Mesenchymal stem cell (in vitro differentiated cells and primary cell): ENCODE measurements around the gene LYPD6.

Experiments used
- DNase-seq: peaks from one replicate; pipeline ENCODE4 v3.0.0-alpha.2; 2013
- H2AFZ ChIP-seq: one replicate; pipeline ENCODE4 v1.6.1; 2013; ENCODE audit warnings: low read depth, mild to moderate bottlenecking, control low read depth, inconsistent platforms, low read length, moderate library complexity
- H2AK5ac ChIP-seq: 2 replicates; pipeline ENCODE4 v1.6.1; 2013; ENCODE audit warnings: low read length, moderate library complexity, mild to moderate bottlenecking, inconsistent platforms; ENCODE audit not compliant: severe bottlenecking
- H2BK120ac ChIP-seq: one replicate; pipeline ENCODE4 v1.6.1; 2013; ENCODE audit warnings: low read depth, mild to moderate bottlenecking, inconsistent platforms, low read length, moderate library complexity
- H2BK12ac ChIP-seq, 2 experiments: one replicate each; pipeline ENCODE4 v1.6.1; 2013; ENCODE audit warnings: inconsistent platforms in 2 of 2, low read length in 2 of 2, mild to moderate bottlenecking in 2 of 2, moderate library complexity in 2 of 2, control low read depth in 1 of 2
- H2BK15ac ChIP-seq: one replicate; pipeline ENCODE4 v1.6.1; 2013; ENCODE audit warnings: mild to moderate bottlenecking, low read depth, inconsistent platforms; ENCODE audit not compliant: poor library complexity, severe bottlenecking
- H2BK5ac ChIP-seq: 2 replicates; pipeline ENCODE4 v1.6.1; 2013; ENCODE audit warnings: low read depth, mild to moderate bottlenecking, low read length, control low read depth, inconsistent platforms; ENCODE audit not compliant: poor library complexity, severe bottlenecking
- H3K14ac ChIP-seq, 2 experiments: one replicate each; pipeline ENCODE4 v1.6.1; 2013; ENCODE audit warnings: inconsistent platforms in 2 of 2, low read length in 2 of 2, control low read depth in 1 of 2, mild to moderate bottlenecking in 1 of 2, moderate library complexity in 1 of 2
- H3K18ac ChIP-seq, 2 experiments: one replicate each; pipeline ENCODE4 v1.6.1; 2013; ENCODE audit warnings: inconsistent platforms in 2 of 2, low read length in 2 of 2, control low read depth in 1 of 2, low read depth in 1 of 2, mild to moderate bottlenecking in 1 of 2
- H3K23ac ChIP-seq, 2 experiments: one replicate each; pipeline ENCODE4 v1.6.1; 2013; ENCODE audit warnings: inconsistent platforms in 2 of 2, low read length in 2 of 2, mild to moderate bottlenecking in 2 of 2, moderate library complexity in 2 of 2, control low read depth in 1 of 2
- H3K27ac ChIP-seq: 2 replicates; pipeline ENCODE4 v1.5.1; 2013; ENCODE audit warnings: mild to moderate bottlenecking, moderate library complexity, low read length, control low read depth, inconsistent platforms; ENCODE audit not compliant: poor library complexity, severe bottlenecking
- H3K27me3 ChIP-seq, 2 experiments: 2 replicates each; pipeline versions ENCODE4 v1.6.1 to v1.7.0; 2013; ENCODE audit warnings: low read length in 2 of 2, mild to moderate bottlenecking in 2 of 2, moderate library complexity in 2 of 2, control low read depth in 1 of 2, inconsistent platforms in 1 of 2; ENCODE audit not compliant: control insufficient read depth in 1 of 2, insufficient read depth in 1 of 2
- H3K36me3 ChIP-seq, 2 experiments: 2 replicates each; pipeline versions ENCODE4 v1.6.1 to v1.7.0; 2013; ENCODE audit warnings: low read length in 2 of 2, control low read depth in 1 of 2, inconsistent platforms in 1 of 2, low read depth in 1 of 2, mild to moderate bottlenecking in 1 of 2; ENCODE audit not compliant: insufficient read depth in 2 of 2, control insufficient read depth in 1 of 2
- H3K4ac ChIP-seq, 2 experiments: one replicate each; pipeline ENCODE4 v1.6.1; 2013; ENCODE audit warnings: inconsistent platforms in 2 of 2, low read length in 2 of 2, mild to moderate bottlenecking in 2 of 2, moderate library complexity in 2 of 2, control low read depth in 1 of 2, low read depth in 1 of 2
- H3K4me1 ChIP-seq: 2 replicates; pipeline ENCODE4 v1.6.1; 2013; ENCODE audit warnings: low read depth, low read length, control low read depth; ENCODE audit not compliant: control insufficient read depth, insufficient read depth
- H3K4me2 ChIP-seq: 2 replicates; pipeline ENCODE4 v1.6.1; 2013; ENCODE audit warnings: low read length, mild to moderate bottlenecking, inconsistent platforms; ENCODE audit not compliant: poor library complexity, severe bottlenecking
- H3K4me3 ChIP-seq, 2 experiments: 2 replicates each; pipeline versions ENCODE4 v1.5.1 to v1.7.0; 2013; ENCODE audit warnings: low read length in 2 of 2, mild to moderate bottlenecking in 2 of 2, control low read depth in 1 of 2, low read depth in 1 of 2; ENCODE audit not compliant: insufficient read depth in 1 of 2
- H3K79me1 ChIP-seq: replicated peaks from 2 replicates; pipeline ENCODE4 v1.6.1; 2013; ENCODE audit warnings: mild to moderate bottlenecking, control low read depth, low read length, inconsistent platforms; ENCODE audit not compliant: poor library complexity, severe bottlenecking
- H3K9ac ChIP-seq: 2 replicates; pipeline ENCODE4 v1.7.0; 2013; ENCODE audit warnings: mild to moderate bottlenecking, low read length, moderate library complexity
- H3K9me3 ChIP-seq: 2 replicates; pipeline ENCODE4 v1.7.0; 2013; ENCODE audit warnings: mild to moderate bottlenecking, low read length; ENCODE audit not compliant: control insufficient read depth
- H4K8ac ChIP-seq: one replicate; pipeline ENCODE4 v1.6.1; 2013; ENCODE audit warnings: inconsistent platforms, mild to moderate bottlenecking, low read length, moderate library complexity
- H4K91ac ChIP-seq: one replicate; pipeline ENCODE4 v1.6.1; 2013; ENCODE audit warnings: mild to moderate bottlenecking, low read length, inconsistent platforms
- WGBS: methylation state at CpG from one replicate; pipeline ENCODE4 v1.1.7; 2013; ENCODE audit warnings: mixed read lengths; 5-methylcytosine and 5-hydroxymethylcytosine counted together

Gene LYPD6

GRCh38 chr2:149443150-149443549 lies 112.8 kb downstream of the LYPD6 start:
- Histone ChIP-seq H3K23ac (no peak overlapping the region), H3K4me2 (no peak overlapping the region)

GRCh38 chr2:149446748-149447147 lies 116.4 kb downstream of the LYPD6 start:
- no peak overlapping the region for H3K4me3 ChIP-seq
- no peaks in the 10 kb centered on the region for H3K4me1 ChIP-seq
- H3K4me2 ChIP-seq, result no peak overlapping the region
- H2BK12ac ChIP-seq, result no peak overlapping the region
- DNase-seq, result no peak
- H3K18ac ChIP-seq, result no peak overlapping the region
- no peak overlapping the region for H2BK5ac ChIP-seq
- H4K8ac ChIP-seq, result no peak overlapping the region
- H3K9ac ChIP-seq, result no peak overlapping the region
- no peaks in the 10 kb centered on the region for H3K27me3 ChIP-seq
- H3K14ac ChIP-seq, result no peak overlapping the region
- no peak overlapping the region for H2BK15ac ChIP-seq
- H2AK5ac ChIP-seq, result no peak overlapping the region
- H3K23ac ChIP-seq, result no peak overlapping the region
- H3K36me3 ChIP-seq, result no peaks in the 10 kb centered on the region
- no peak overlapping the region for H2AFZ ChIP-seq
- WGBS, result 97% methylated on average over 3 of the region's 3 CpGs
- no peak overlapping the region for H2BK120ac ChIP-seq
- H3K27ac ChIP-seq, result no peak overlapping the region
- H3K4ac ChIP-seq, result no peak overlapping the region
- H3K9me3 ChIP-seq, result no peaks in the 10 kb centered on the region
- H4K91ac ChIP-seq, result no peak overlapping the region
- no peaks in the 10 kb centered on the region for H3K79me1 ChIP-seq

More at GRCh38 chr2:149443150-149443549, 112.8 kb downstream of the LYPD6 start:
- no peak overlapping the region for H4K91ac ChIP-seq
- no peak overlapping the region for H3K4me3 ChIP-seq
- no peak overlapping the region for H2BK120ac ChIP-seq
- no peak overlapping the region for H2BK5ac ChIP-seq
- H3K36me3 ChIP-seq, result no peaks in the 10 kb centered on the region
- H3K14ac ChIP-seq, result no peak overlapping the region
- H2AK5ac ChIP-seq, result no peak overlapping the region
- H2AFZ ChIP-seq, result no peak overlapping the region
- H3K18ac ChIP-seq, result no peak overlapping the region
- no peaks in the 10 kb centered on the region for H3K4me1 ChIP-seq
- no peak for DNase-seq
- no peak overlapping the region for H3K4ac ChIP-seq
- no peak overlapping the region for H3K9ac ChIP-seq
- no peaks in the 10 kb centered on the region for H3K27me3 ChIP-seq
- 60% methylated on average over 1 of the region's 2 CpGs for WGBS
- no peaks in the 10 kb centered on the region for H3K9me3 ChIP-seq
- H4K8ac ChIP-seq, result no peak overlapping the region
- H2BK12ac ChIP-seq, result no peak overlapping the region
- H3K27ac ChIP-seq, result no peak overlapping the region
- H3K79me1 ChIP-seq, result no peaks in the 10 kb centered on the region
- H2BK15ac ChIP-seq, result no peak overlapping the region

- Histone ChIP-seq H3K27ac (no peak overlapping the region), H2BK120ac (no peak overlapping the region), H3K4ac (no peak overlapping the region), H3K36me3 (no peaks in the 10 kb centered on the region), H4K8ac (no peak overlapping the region), H3K9ac (no peak overlapping the region), H2BK5ac (no peak overlapping the region), H3K4me3 (no peak overlapping the region), H3K18ac (no peak overlapping the region), H4K91ac (no peak overlapping the region), H3K14ac (no peak overlapping the region), H2BK15ac (no peak overlapping the region), H3K4me2 (no peak overlapping the region), H2BK12ac (no peak overlapping the region), H2AK5ac (no peak overlapping the region), H3K79me1 (no peaks in the 10 kb centered on the region), H3K4me1 (no peaks in the 10 kb centered on the region), H2AFZ (no peak overlapping the region), H3K23ac (no peak overlapping the region), H3K9me3 (no peaks in the 10 kb centered on the region), H3K27me3 (no peaks in the 10 kb centered on the region)
- WGBS, result no CpG with 5 or more reads among the region's 2 CpGs
- no peak for DNase-seq
Measured at GRCh38 chr2:149448315-149448714, 117.9 kb downstream of the LYPD6 start.

- Histone ChIP-seq H2BK120ac (no peak overlapping the region), H2AK5ac (no peak overlapping the region), H3K14ac (no peak overlapping the region), H3K36me3 (no peaks in the 10 kb centered on the region), H3K4me1 (no peaks in the 10 kb centered on the region), H3K27ac (no peak overlapping the region), H3K27me3 (no peaks in the 10 kb centered on the region), H2BK5ac (no peak overlapping the region), H2BK15ac (no peak overlapping the region), H3K9ac (no peak overlapping the region), H4K8ac (no peak overlapping the region), H3K9me3 (no peaks in the 10 kb centered on the region), H4K91ac (no peak overlapping the region), H3K18ac (no peak overlapping the region), H2AFZ (no peak overlapping the region), H3K4me3 (no peak overlapping the region), H3K79me1 (no peaks in the 10 kb centered on the region), H3K23ac (no peak overlapping the region), H2BK12ac (no peak overlapping the region), H3K4ac (no peak overlapping the region), H3K4me2 (no peak overlapping the region)
- no peak for DNase-seq
- WGBS, result 97% methylated on average over 5 of the region's 5 CpGs
Measured at GRCh38 chr2:149449017-149449416, 118.6 kb downstream of the LYPD6 start.
